ENCODE results near the gene LSS. TPM values are rescaled to one million over a fixed set of nuclear protein-coding genes. Genes with fewer than 3 reads are reported as not detected.

The LSS gene
- total RNA-seq, 1 donor from 2014 or later, result 99.0 TPM

GRCh38 chr21:46218906-46219590, 9.5 kb downstream of the LSS start:
- peaks cover 50% of the 10 kb centered on the region for H3K36me3 Mint-ChIP-seq (ENCODE audit: low read depth)
- DNase-seq (no peak), ATAC-seq (ENCODE audit: low read depth) (no peak)
- H3K9me3 Mint-ChIP-seq, result no peaks in the 10 kb centered on the region
- no peak overlapping the region for H3K4me3 Mint-ChIP-seq
- TF ChIP-seq, protein P1, sequence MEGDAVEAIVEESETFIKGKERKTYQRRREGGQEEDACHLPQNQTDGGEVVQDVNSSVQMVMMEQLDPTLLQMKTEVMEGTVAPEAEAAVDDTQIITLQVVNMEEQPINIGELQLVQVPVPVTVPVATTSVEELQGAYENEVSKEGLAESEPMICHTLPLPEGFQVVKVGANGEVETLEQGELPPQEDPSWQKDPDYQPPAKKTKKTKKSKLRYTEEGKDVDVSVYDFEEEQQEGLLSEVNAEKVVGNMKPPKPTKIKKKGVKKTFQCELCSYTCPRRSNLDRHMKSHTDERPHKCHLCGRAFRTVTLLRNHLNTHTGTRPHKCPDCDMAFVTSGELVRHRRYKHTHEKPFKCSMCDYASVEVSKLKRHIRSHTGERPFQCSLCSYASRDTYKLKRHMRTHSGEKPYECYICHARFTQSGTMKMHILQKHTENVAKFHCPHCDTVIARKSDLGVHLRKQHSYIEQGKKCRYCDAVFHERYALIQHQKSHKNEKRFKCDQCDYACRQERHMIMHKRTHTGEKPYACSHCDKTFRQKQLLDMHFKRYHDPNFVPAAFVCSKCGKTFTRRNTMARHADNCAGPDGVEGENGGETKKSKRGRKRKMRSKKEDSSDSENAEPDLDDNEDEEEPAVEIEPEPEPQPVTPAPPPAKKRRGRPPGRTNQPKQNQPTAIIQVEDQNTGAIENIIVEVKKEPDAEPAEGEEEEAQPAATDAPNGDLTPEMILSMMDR (IDR thresholded peaks at IDR 0.05), result no peak
- intact Hi-C loops (cut with micrococcal nuclease), result no loop called here
- ChIA-PET POLR2A (no interaction called here), CTCF (no interaction called here)
- no peaks in the 10 kb centered on the region for H3K27me3 Mint-ChIP-seq
- H3K4me1 Mint-ChIP-seq, result no peaks in the 10 kb centered on the region
- H3K27ac Mint-ChIP-seq, result no peak overlapping the region

DNA sequence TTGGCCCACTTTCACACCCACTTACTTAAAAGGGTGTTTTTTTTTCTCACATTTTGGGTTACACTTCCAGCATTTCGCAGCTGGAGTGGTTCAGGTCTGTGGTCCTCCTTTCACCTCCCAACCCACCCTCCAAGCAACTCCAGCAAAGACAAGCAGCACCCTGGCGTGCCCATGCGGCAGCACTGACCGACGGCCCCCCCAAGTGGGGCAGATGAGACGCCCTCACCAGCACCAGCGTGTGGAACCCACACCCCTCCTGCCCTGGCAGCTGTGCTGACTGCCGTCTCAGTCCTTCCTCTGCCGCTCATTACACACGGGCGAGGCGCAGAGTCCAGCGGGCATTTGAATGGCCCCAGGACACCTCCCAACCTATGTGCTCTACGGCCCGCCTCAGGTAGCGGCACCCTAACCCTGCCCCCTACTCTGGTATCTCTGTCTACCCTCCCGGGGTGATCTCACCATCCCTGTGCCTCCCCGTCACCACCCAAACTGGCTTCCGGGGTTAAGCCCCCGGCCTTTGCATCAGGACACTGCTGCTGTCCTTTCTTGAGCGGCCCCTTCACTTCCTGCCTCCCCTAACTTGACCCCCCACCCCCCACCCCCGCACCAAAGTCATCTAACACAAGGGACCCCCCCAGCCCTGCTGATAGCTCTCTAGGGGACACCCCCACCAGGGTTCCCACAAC, 10.9 kb downstream of the LSS start:
- Mint-ChIP-seq H3K9me3 (no peaks in the 10 kb centered on the region), H3K4me3 (no peak overlapping the region), H3K27ac (no peak overlapping the region), H3K4me1 (no peaks in the 10 kb centered on the region), H3K27me3 (no peaks in the 10 kb centered on the region), H3K36me3 (ENCODE audit: low read depth) (peaks cover 53% of the 10 kb centered on the region)
- intact Hi-C loops (cut with micrococcal nuclease), result no loop called here
- DNase-seq, result no peak
- ChIA-PET CTCF (no interaction called here), POLR2A (no interaction called here)
- TF ChIP-seq, protein P1 (IDR thresholded peaks at IDR 0.05), result no peak
- ATAC-seq (ENCODE audit: low read depth), result no peak

- peaks cover 47% of the 10 kb centered on the region for H3K36me3 Mint-ChIP-seq (ENCODE audit: low read depth)
- DNase-seq (no peak), ATAC-seq (ENCODE audit: low read depth) (no peak)
- H3K9me3 Mint-ChIP-seq, result no peaks in the 10 kb centered on the region
- POLR2A ChIA-PET, result no interaction called here
- H3K4me3 Mint-ChIP-seq, result no peak overlapping the region
- no peaks in the 10 kb centered on the region for H3K4me1 Mint-ChIP-seq
- TF ChIP-seq, protein P1 (IDR thresholded peaks at IDR 0.05), result no peak
- intact Hi-C loops (cut with micrococcal nuclease), result no loop called here
- H3K27ac Mint-ChIP-seq, result no peak overlapping the region
- H3K27me3 Mint-ChIP-seq, result no peaks in the 10 kb centered on the region
- CTCF ChIA-PET, result no interaction called here
Measured at GRCh38 chr21:46216132-46216747, 12.3 kb downstream of the LSS start.

- intact Hi-C loops (cut with micrococcal nuclease), result no loop called here
- Mint-ChIP-seq H3K4me1 (no peaks in the 10 kb centered on the region), H3K4me3 (no peak overlapping the region), H3K27me3 (no peaks in the 10 kb centered on the region), H3K27ac (no peak overlapping the region), H3K9me3 (no peaks in the 10 kb centered on the region), H3K36me3 (ENCODE audit: low read depth) (peaks cover 42% of the 10 kb centered on the region)
- ATAC-seq (ENCODE audit: low read depth) (no peak), DNase-seq (no peak)
- ChIA-PET CTCF (no interaction called here), POLR2A (no interaction called here)
- TF ChIP-seq, protein P1 (IDR thresholded peaks at IDR 0.05), result no peak
Measured at GRCh38 chr21:46215436-46216131, 13.0 kb downstream of the LSS start.
